SK-MEL-5 (cell line): Measurements from ENCODE around the gene DBP. TPM values are rescaled to one million over a fixed set of nuclear protein-coding genes. Genes with fewer than 3 reads are reported as not detected.
"Not testable (repeated sequence)": the region's sequence is repeated elsewhere in the genome, so short reads cannot be mapped to it uniquely, and the experiment has no call there.

ENCODE experiments used
- DNase-seq: peaks from one replicate; pipeline ENCODE4 v3.0.0-alpha.2; 2016; ENCODE audit warnings: low read depth, low spot score
- in situ Hi-C: cut with HindIII; loops from 2 replicates; pipeline ENCODE4 v1.10.0; 2016; ENCODE audit warnings: low sequenced_read_pairs, high pct_unique_total_duplicates, low pct_unique_long_range_greater_than_20kb
- total RNA-seq: library from RNA; depleted of rRNA; stranded (reverse); fragments of >200 nt; shearing (Covaris generic); gene quantifications from 2 replicates; pipeline ENCODE4 v1.2.3, GENCODE V29; 2014

Gene DBP
- total RNA-seq, 1 experiment from 2014 or later, result 19.9 TPM

DNA sequence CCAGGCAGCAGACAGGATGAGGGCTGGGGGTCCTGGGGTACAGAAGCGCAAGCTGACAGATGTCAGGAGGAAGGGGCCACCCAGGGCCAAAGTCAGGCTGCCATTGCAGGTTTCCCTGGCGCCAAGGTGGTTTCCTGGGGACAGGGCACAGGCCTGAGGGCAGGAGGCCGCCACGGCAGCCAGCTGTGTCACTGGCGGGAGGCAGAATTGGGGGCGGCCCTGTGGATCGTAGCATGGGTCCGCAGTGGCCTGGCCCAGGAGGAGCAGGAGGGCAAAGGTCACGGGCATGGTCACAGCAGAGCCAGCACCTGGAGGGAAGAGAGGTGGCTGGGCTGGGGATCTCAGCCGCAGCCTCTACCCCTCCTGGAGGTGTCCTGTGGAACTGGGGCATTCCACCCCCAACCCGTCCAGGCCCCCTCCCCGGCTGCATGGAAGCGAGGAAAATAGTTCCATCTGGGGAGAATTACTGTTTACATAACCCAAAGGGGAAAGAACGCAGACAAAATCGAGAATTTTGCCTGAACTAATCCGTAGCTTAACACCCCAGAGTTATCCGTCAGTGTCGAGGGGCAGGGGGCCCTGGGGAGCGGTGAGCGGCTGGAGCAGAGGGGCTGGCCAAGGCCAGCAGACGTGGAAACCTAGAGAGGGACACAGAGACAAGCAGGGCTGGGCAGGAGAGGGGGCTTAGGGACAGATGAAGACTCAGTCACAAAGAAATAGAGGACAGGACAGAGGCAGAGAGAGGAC lies 33.7 kb upstream of the DBP start:
- in situ Hi-C loops, result no loop called here

GRCh38 chr19:48669903-48670668 lies 32.9 kb upstream of the DBP start:
- no peak for DNase-seq
- in situ Hi-C loops, result no loop called here

More for the DNA sequence above, 33.7 kb upstream of the DBP start:
- no peak for DNase-seq

DNA sequence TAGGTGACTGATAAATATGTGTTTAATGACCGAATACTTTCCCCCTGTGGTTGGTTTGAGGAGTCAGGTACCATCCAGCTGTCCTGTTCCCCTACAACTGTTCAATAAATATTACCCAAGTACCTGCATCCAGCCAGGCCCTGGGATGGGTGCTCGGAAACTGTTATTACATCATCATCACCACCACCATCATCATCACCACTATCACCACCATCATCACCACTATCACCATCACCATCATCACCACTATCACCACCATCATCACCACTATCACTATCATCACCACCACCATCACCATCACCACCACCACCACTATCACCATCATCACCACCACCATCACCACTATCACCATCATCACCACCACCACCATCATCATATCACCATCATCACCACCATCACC lies 31.6 kb upstream of the DBP start:
- in situ Hi-C loops, result no loop called here
- no peak for DNase-seq

DNA sequence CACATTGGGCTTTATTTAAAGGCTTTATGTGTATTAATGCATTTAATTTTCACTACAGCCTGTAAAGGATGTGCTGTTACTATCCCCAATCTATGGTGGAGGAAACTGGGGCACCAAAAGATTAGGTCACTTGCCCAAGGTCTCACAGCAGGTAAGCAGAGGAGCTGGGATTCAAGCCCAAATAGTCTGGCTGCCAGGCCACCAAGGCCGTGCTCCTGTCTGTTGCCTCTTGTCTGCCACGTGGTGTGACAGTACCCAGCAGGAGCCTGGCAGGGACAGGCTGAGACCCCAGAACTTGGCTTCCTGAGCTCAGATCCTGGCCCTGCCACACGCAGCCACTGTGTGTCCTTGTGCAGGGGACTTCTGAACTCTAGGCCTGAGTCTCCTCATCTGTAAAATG lies 31.2 kb upstream of the DBP start:
- no peak for DNase-seq
- in situ Hi-C loops, result no loop called here

DNA sequence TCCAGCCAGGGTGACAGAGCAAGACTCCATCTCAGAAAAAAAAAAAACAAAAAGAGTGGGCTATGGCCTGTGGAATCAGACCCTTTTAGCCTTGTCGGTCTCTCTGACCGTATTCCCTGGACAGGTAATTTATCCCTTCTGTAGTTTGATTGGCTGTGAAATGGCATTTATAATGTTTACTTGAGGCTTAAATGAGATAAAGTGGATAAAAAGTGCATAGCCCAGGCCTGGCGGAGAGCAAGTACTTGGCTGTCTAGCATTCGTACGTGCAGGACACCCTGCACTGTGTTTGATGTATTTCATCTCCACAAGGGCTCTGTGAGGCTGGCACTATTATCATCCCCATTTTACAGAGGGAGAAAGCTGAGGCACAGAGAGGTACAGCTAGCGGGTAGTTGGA lies 28.6 kb upstream of the DBP start:
- DNase-seq, result no peak
- in situ Hi-C loops, result no loop called here

- no peak for DNase-seq
- in situ Hi-C loops, result no loop called here
These were observed 27.3 kb upstream of the DBP start for GRCh38 chr19:48664476-48664875.

GRCh38 chr19:48663667-48664066 lies 26.5 kb upstream of the DBP start:
- in situ Hi-C loops, result no loop called here
- DNase-seq, result no peak

- in situ Hi-C loops, result no loop called here
- DNase-seq, result no peak
These were observed 24.5 kb upstream of the DBP start for GRCh38 chr19:48661711-48662090.

DNA sequence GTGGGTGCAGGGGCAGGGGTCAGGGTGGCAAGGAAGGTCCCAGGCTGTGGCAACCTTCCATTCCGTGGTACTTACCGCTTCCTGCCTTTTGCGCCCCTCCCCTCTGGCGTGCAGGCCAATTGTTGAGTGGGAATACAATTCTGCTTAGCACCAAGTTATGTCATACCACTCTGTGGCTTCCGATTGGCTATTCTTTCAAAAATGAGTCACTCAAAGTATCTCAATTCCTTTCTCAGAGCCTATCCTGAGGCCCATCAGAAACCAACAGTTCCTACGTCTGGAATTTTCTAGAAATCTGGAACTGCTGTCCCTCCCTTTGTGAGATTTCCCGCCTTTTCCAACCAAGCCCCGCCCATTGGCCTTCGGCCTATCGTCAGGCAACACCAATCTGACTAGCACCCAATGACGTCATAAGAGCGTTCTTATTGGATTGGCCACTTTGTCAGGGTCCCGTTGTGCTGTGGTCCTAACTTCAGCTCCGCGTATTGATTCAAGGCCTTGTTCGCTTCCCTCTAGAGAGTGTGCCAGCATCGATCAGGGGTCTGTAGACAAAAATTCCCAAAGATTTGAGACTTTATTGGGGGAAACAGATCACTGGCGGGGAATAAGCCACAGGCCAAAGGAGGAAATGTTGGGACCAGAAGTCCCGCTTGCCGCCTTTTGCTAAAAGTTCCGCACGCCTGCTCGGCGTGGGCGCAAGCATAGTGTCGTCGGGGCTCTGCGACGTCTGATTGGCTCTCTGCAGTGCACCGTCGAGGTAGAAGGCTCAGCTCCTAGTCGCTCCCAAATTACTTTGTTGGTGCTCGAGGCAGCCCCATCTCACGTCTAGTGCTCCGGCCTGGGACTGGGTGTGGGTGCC lies 23.9 kb upstream of the DBP start:
- in situ Hi-C loops, result no loop called here
- peak; percentile 97 for DNase-seq

GRCh38 chr19:48659768-48660167 lies 22.6 kb upstream of the DBP start:
- in situ Hi-C loops, result no loop called here

DNA sequence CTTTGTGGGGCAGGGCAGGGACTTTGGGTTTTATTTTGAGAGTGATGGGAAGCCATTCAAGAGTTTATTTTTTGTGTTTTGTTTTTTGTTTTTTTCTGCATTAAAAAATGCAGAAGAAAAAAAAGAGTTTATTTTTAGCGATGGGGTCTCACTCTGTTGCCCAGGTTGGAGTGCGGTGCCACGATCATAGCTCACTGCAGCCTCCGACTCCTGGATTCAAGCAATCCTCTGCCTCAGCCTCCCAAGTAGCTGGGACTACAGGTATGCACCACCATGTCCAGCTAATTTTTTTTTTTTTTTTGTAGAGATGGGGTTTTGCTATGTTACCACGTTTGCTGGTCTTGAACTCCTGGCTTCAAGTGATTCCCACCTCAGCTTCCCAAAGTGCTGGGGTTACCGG lies 21.3 kb upstream of the DBP start:
- no peak for DNase-seq
- in situ Hi-C loops, result no loop called here

More at GRCh38 chr19:48659768-48660167, 22.6 kb upstream of the DBP start:
- peak; percentile 85 for DNase-seq

- in situ Hi-C loops, DNase-seq: not testable (repeated sequence)
These were observed 20.6 kb upstream of the DBP start for GRCh38 chr19:48657828-48658227.

- DNase-seq, result no peak
- in situ Hi-C loops, result no loop called here
These were observed 19.8 kb upstream of the DBP start for GRCh38 chr19:48656840-48657474.

- no peak for DNase-seq
- in situ Hi-C loops, result no loop called here
These were observed 17.3 kb upstream of the DBP start for GRCh38 chr19:48654299-48655059.

GRCh38 chr19:48651683-48652048 lies 14.5 kb upstream of the DBP start:
- DNase-seq, result no peak
- in situ Hi-C loops, result no loop called here

GRCh38 chr19:48650974-48651682 lies 13.9 kb upstream of the DBP start:
- no peak for DNase-seq
- in situ Hi-C loops, result no loop called here

- in situ Hi-C loops, result no loop called here
These were observed 11.0 kb upstream of the DBP start for GRCh38 chr19:48648134-48648533.

More at GRCh38 chr19:48648134-48648533, 11.0 kb upstream of the DBP start:
- DNase-seq, result no peak
